Nephron progenitor cell (in vitro differentiated cells): ENCODE results near the gene COL6A6.

Experiments used
- DNase-seq: peaks from one replicate; pipeline ENCODE4 v3.0.0; 2021
- H3K27ac Mint-ChIP-seq: 2 replicates; pipeline ENCODE4 v1.8.0; 2021; ENCODE audit warnings: mild to moderate bottlenecking, moderate library complexity, mixed read lengths
- H3K27me3 Mint-ChIP-seq: 2 replicates; pipeline ENCODE4 v1.8.0; 2021; ENCODE audit warnings: mild to moderate bottlenecking, low read depth, mixed read lengths; ENCODE audit not compliant: poor library complexity
- H3K36me3 Mint-ChIP-seq: 2 replicates; pipeline ENCODE4 v1.8.0; 2021; ENCODE audit warnings: low read depth, mixed read lengths
- H3K4me1 Mint-ChIP-seq: 2 replicates; pipeline ENCODE4 v1.8.0; 2021; ENCODE audit warnings: mixed read lengths
- H3K4me3 Mint-ChIP-seq: 2 replicates; pipeline ENCODE4 v1.8.0; 2021; ENCODE audit warnings: mild to moderate bottlenecking, moderate library complexity, mixed read lengths
- H3K9me3 Mint-ChIP-seq: 2 replicates; pipeline ENCODE4 v1.8.0; 2021; ENCODE audit warnings: mild to moderate bottlenecking, moderate library complexity, mixed read lengths
- TF ChIP-seq, protein P1 (sequence below): fragments of 200-600 bp; sonication (generic); IDR thresholded peaks from 2 replicates; pipeline ENCODE4 v1.5.0; 2021; ENCODE audit warnings: antibody characterized with exemption

COL6A6 gene

DNA sequence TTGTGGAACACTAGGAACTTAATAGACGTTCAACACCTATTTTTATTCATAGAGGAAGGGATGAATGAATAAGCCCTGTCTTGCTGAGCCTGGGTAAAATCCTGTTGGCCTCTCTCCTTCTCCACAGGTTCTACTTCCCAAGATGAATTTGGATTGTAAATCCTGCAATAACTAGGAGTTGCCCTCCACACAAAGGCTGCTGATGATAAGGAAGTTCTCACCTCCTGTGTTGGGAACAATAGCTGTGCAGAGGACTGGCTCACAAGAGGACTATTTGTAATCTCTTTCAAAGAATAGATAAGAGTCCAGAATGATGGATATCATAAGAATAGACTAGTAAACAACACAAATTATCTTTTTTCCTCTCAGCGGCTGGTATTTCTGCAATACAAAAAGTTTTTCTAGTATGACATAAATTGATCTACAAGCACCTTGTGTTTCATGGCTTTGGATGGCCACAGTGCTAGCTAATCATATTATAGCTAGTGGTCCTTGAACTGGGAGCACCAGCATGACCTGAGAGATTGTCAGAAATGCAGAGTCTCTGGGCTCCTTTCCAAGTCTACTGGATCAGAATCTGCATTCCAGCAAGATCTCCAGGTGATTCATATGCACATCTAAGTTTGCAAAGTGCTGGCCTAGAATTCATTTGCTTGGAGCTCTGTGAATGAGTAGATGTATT lies 28.1 kb upstream of the COL6A6 start:
- H3K4me3 Mint-ChIP-seq, result no peak overlapping the region
- peaks cover under 1% of the 10 kb centered on the region for H3K4me1 Mint-ChIP-seq
- H3K36me3 Mint-ChIP-seq, result no peaks in the 10 kb centered on the region
- H3K9me3 Mint-ChIP-seq, result no peaks in the 10 kb centered on the region
- peaks cover 10% of the 10 kb centered on the region for H3K27me3 Mint-ChIP-seq
- no peak overlapping the region for H3K27ac Mint-ChIP-seq
- DNase-seq, result no peak
- TF ChIP-seq, protein P1, sequence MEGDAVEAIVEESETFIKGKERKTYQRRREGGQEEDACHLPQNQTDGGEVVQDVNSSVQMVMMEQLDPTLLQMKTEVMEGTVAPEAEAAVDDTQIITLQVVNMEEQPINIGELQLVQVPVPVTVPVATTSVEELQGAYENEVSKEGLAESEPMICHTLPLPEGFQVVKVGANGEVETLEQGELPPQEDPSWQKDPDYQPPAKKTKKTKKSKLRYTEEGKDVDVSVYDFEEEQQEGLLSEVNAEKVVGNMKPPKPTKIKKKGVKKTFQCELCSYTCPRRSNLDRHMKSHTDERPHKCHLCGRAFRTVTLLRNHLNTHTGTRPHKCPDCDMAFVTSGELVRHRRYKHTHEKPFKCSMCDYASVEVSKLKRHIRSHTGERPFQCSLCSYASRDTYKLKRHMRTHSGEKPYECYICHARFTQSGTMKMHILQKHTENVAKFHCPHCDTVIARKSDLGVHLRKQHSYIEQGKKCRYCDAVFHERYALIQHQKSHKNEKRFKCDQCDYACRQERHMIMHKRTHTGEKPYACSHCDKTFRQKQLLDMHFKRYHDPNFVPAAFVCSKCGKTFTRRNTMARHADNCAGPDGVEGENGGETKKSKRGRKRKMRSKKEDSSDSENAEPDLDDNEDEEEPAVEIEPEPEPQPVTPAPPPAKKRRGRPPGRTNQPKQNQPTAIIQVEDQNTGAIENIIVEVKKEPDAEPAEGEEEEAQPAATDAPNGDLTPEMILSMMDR, result no peak

DNA sequence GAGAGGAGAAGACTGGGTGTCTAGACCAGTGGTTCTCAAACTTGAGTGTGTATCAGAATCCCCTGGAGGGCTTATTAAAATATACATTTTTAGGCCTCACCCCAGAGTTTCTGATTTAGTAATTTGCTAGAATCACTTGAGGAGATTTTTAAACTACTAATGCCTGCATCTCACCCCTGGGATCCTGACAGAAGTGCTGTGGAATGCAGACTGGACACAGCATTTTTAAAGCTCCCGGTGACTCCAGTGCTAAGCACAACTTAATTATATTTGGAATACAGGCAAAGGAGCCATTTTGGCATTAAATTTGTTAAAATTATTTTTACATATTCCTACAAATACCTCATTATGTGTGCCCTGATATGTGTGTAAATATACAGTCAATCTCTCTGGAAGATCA lies 26.7 kb upstream of the COL6A6 start:
- Mint-ChIP-seq H3K4me1 (peaks cover 4% of the 10 kb centered on the region), H3K27ac (no peak overlapping the region), H3K9me3 (no peaks in the 10 kb centered on the region), H3K36me3 (no peaks in the 10 kb centered on the region), H3K27me3 (peaks cover 7% of the 10 kb centered on the region), H3K4me3 (no peak overlapping the region)
- DNase-seq, result no peak
- TF ChIP-seq, protein P1, result no peak

DNA sequence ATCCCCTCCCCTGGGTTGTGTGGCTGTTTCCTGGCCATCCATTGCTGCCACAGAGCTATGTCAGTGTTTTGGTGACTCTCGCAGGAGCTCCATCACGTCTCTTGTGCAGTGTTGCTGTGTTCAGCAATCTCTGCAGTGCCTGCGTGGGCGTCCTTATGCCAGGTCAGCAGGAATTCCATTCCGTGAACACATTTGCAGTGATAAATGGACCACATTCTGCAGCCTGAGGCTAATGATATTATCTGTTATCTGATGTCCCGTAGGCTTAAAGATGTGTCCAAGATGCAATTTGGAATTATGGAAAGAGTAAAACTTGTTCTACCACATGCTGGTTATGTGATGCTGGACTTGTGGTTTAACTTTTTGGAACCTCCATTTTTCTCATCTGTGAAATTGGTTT lies 25.5 kb upstream of the COL6A6 start:
- no peaks in the 10 kb centered on the region for H3K9me3 Mint-ChIP-seq
- DNase-seq, result no peak
- no peaks in the 10 kb centered on the region for H3K36me3 Mint-ChIP-seq
- H3K4me1 Mint-ChIP-seq, result peaks cover 4% of the 10 kb centered on the region
- H3K27ac Mint-ChIP-seq, result no peak overlapping the region
- H3K4me3 Mint-ChIP-seq, result no peak overlapping the region
- TF ChIP-seq, protein P1, result no peak
- H3K27me3 Mint-ChIP-seq, result peaks cover 7% of the 10 kb centered on the region

DNA sequence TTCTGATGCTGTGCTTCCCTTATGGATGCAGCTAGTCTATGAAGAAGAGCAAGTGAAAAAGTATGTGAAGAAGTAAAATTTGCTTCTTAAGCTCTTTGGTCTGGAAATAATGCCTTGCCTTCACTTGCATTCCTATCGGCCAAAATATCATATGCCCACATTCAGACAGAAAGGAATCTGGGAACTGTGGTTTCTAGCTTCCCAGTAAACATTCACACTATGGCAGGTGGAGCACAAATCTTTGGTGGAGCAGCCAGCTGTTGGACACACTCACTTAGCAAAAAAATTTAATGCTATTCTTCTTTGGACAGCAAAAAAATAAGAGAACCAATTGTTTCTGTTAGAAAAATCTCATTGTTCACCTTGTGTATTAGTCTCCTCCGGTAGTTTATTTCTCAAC lies 12.3 kb upstream of the COL6A6 start:
- TF ChIP-seq, protein P1, result no peak
- Mint-ChIP-seq H3K27ac (no peak overlapping the region), H3K4me1 (peaks cover 8% of the 10 kb centered on the region), H3K4me3 (no peak overlapping the region), H3K36me3 (no peaks in the 10 kb centered on the region), H3K9me3 (no peaks in the 10 kb centered on the region), H3K27me3 (peaks cover 16% of the 10 kb centered on the region)
- DNase-seq, result no peak

DNA sequence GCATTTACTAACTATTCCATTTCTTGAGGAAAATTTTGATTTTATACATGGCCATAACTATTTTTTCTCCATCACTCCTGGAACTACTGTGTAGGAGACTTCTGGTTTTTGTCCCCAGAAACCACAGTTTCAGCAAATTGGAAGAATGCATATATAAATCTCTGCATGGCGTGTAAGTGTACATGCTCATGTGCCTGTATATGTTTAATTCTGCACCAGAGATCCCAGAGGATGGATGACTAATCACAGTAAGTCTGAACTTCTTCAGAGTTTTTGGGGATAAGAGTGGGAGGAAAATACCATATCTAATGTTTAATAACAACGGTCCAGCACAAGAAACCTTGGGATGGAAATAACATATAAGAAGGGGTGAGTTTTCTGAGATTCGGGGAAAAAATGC lies 10.9 kb upstream of the COL6A6 start:
- Mint-ChIP-seq H3K4me3 (no peak overlapping the region), H3K27ac (no peak overlapping the region), H3K27me3 (peaks cover 17% of the 10 kb centered on the region), H3K36me3 (no peaks in the 10 kb centered on the region), H3K9me3 (no peaks in the 10 kb centered on the region), H3K4me1 (peaks cover 8% of the 10 kb centered on the region)
- no peak for DNase-seq
- TF ChIP-seq, protein P1, result no peak

DNA sequence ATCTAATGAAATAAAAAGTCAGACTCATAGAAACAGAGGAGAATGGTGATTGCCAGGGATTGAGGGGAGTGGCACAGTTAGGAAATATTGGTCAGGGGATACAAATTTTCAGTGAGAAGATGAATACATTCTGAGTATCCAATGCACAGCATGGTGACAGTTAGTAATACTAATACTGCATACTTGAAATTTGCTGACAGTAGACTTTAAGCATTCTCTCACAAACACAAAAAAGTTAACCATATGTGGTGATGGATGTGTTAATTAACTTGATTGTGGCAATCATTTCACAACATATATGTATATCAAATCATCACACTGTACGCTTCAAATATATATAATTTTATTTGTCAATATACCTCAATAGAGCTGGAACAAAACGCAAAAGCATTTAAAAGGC lies 9.2 kb upstream of the COL6A6 start:
- peaks cover 28% of the 10 kb centered on the region for H3K27me3 Mint-ChIP-seq
- H3K27ac Mint-ChIP-seq, result no peak overlapping the region
- no peak for DNase-seq
- no peaks in the 10 kb centered on the region for H3K9me3 Mint-ChIP-seq
- TF ChIP-seq, protein P1, result no peak
- H3K36me3 Mint-ChIP-seq, result no peaks in the 10 kb centered on the region
- no peak overlapping the region for H3K4me3 Mint-ChIP-seq
- H3K4me1 Mint-ChIP-seq, result peaks cover 8% of the 10 kb centered on the region
